ENCODE measurements around the gene DOC2A. TPM values are rescaled to one million over a fixed set of nuclear protein-coding genes. Genes with fewer than 3 reads are reported as not detected.
A peak's percentile ranks its signal among the peaks of the same experiment; 100 is the strongest.
"Not testable (repeated sequence)": the region's sequence is repeated elsewhere in the genome, so short reads cannot be mapped to it uniquely, and the experiment has no call there.

DOC2A gene
- total and polyA plus RNA-seq, 2 donors, result 0.24 to 1.3 TPM

GRCh38 chr16:30046588-30046987 lies 35.8 kb upstream of the DOC2A start:
- 100% methylated on average over 1 of the region's 1 CpG for WGBS
- no peak for DNase-seq (ENCODE audit: low read depth in 6 of 9, low spot score in 9 of 9)

GRCh38 chr16:30046178-30046577 lies 35.4 kb upstream of the DOC2A start:
- WGBS, result 90% methylated on average over 8 of the region's 8 CpGs
- Histone ChIP-seq H3K9me3 (ENCODE audit: control insufficient read depth in 2 of 2, insufficient read depth in 1 of 2, low read length in 1 of 2) (peaks cover 0 to 5% of the 10 kb centered on the region in 2 donors), H3K27me3 (ENCODE audit: control insufficient read depth in 2 of 2, insufficient read depth in 1 of 2, low read length in 1 of 2) (no peaks in the 10 kb centered on the region), H3K27ac (ENCODE audit: low read depth in 1 of 2, low read length in 1 of 2) (no peak overlapping the region), H3K4me1 (ENCODE audit: control insufficient read depth in 2 of 2, insufficient read depth in 2 of 2, low read length in 2 of 2) (no peaks in the 10 kb centered on the region), H3K4me3 (ENCODE audit: low read length in 2 of 2) (no peak overlapping the region), H3K36me3 (ENCODE audit: control insufficient read depth in 2 of 2, insufficient read depth in 2 of 2, low read length in 1 of 2) (no peaks in the 10 kb centered on the region)
- DNase-seq (ENCODE audit: low read depth in 6 of 9, low spot score in 9 of 9), result no peak

More at GRCh38 chr16:30046588-30046987, 35.8 kb upstream of the DOC2A start:
- Histone ChIP-seq H3K27ac (ENCODE audit: low read depth in 1 of 2, low read length in 1 of 2) (no peak overlapping the region), H3K4me3 (ENCODE audit: low read length in 2 of 2) (no peak overlapping the region), H3K4me1 (ENCODE audit: control insufficient read depth in 2 of 2, insufficient read depth in 2 of 2, low read length in 2 of 2) (peaks cover 0 to 2% of the 10 kb centered on the region in 2 donors), H3K36me3 (ENCODE audit: control insufficient read depth in 2 of 2, insufficient read depth in 2 of 2, low read length in 1 of 2) (no peaks in the 10 kb centered on the region), H3K9me3 (ENCODE audit: control insufficient read depth in 2 of 2, insufficient read depth in 1 of 2, low read length in 1 of 2) (peaks cover 0 to 5% of the 10 kb centered on the region in 2 donors), H3K27me3 (ENCODE audit: control insufficient read depth in 2 of 2, insufficient read depth in 1 of 2, low read length in 1 of 2) (no peaks in the 10 kb centered on the region)

- Histone ChIP-seq H3K4me1 (ENCODE audit: control insufficient read depth in 2 of 2, insufficient read depth in 2 of 2, low read length in 2 of 2) (no peaks in the 10 kb centered on the region), H3K9me3 (ENCODE audit: control insufficient read depth in 2 of 2, insufficient read depth in 1 of 2, low read length in 1 of 2) (peaks cover 0 to 5% of the 10 kb centered on the region in 2 donors), H3K27me3 (ENCODE audit: control insufficient read depth in 2 of 2, insufficient read depth in 1 of 2, low read length in 1 of 2) (no peaks in the 10 kb centered on the region), H3K27ac (ENCODE audit: low read depth in 1 of 2, low read length in 1 of 2) (no peak overlapping the region), H3K36me3 (ENCODE audit: control insufficient read depth in 2 of 2, insufficient read depth in 2 of 2, low read length in 1 of 2) (no peaks in the 10 kb centered on the region), H3K4me3 (ENCODE audit: low read length in 2 of 2) (no peak overlapping the region)
- DNase-seq (ENCODE audit: low read depth in 6 of 9, low spot score in 9 of 9), result peak in 1 of 9 donors; percentile 49
- 41% methylated on average over 5 of the region's 5 CpGs for WGBS
These were observed 31.0 kb upstream of the DOC2A start for GRCh38 chr16:30041841-30042240.

- H3K27ac ChIP-seq (ENCODE audit: low read depth in 1 of 2, low read length in 1 of 2); H3K9me3 ChIP-seq (ENCODE audit: control insufficient read depth in 2 of 2, insufficient read depth in 1 of 2, low read length in 1 of 2); H3K4me1 ChIP-seq (ENCODE audit: control insufficient read depth in 2 of 2, insufficient read depth in 2 of 2, low read length in 2 of 2); H3K4me3 ChIP-seq (ENCODE audit: low read length in 2 of 2); H3K36me3 ChIP-seq (ENCODE audit: control insufficient read depth in 2 of 2, insufficient read depth in 2 of 2, low read length in 1 of 2); H3K27me3 ChIP-seq (ENCODE audit: control insufficient read depth in 2 of 2, insufficient read depth in 1 of 2, low read length in 1 of 2); DNase-seq (ENCODE audit: low read depth in 6 of 9, low spot score in 9 of 9): not testable (repeated sequence)
- 96% methylated on average over 5 of the region's 5 CpGs for WGBS
These were observed 29.9 kb upstream of the DOC2A start for GRCh38 chr16:30040690-30041089.

- no peak overlapping the region for H3K27ac ChIP-seq (ENCODE audit: low read depth in 1 of 2, low read length in 1 of 2)
- peaks cover 0 to 9% of the 10 kb centered on the region in 2 donors for H3K27me3 ChIP-seq (ENCODE audit: control insufficient read depth in 2 of 2, insufficient read depth in 1 of 2, low read length in 1 of 2)
- H3K36me3 ChIP-seq (ENCODE audit: control insufficient read depth in 2 of 2, insufficient read depth in 2 of 2, low read length in 1 of 2), result no peaks in the 10 kb centered on the region
- H3K9me3 ChIP-seq (ENCODE audit: control insufficient read depth in 2 of 2, insufficient read depth in 1 of 2, low read length in 1 of 2), result no peaks in the 10 kb centered on the region
- DNase-seq (ENCODE audit: low read depth in 6 of 9, low spot score in 9 of 9), result no peak
- 30% methylated on average over 5 of the region's 5 CpGs for WGBS
- no peak overlapping the region for H3K4me3 ChIP-seq (ENCODE audit: low read length in 2 of 2)
- H3K4me1 ChIP-seq (ENCODE audit: control insufficient read depth in 2 of 2, insufficient read depth in 2 of 2, low read length in 2 of 2), result no peaks in the 10 kb centered on the region
These were observed 29.4 kb upstream of the DOC2A start for GRCh38 chr16:30040221-30040620.

- Histone ChIP-seq H3K27ac (ENCODE audit: low read depth in 1 of 2, low read length in 1 of 2) (no peak overlapping the region), H3K4me1 (ENCODE audit: control insufficient read depth in 2 of 2, insufficient read depth in 2 of 2, low read length in 2 of 2) (peaks cover 0 to 10% of the 10 kb centered on the region in 2 donors), H3K4me3 (ENCODE audit: low read length in 2 of 2) (no peak overlapping the region), H3K36me3 (ENCODE audit: control insufficient read depth in 2 of 2, insufficient read depth in 2 of 2, low read length in 1 of 2) (peaks cover 0 to 2% of the 10 kb centered on the region in 2 donors), H3K27me3 (ENCODE audit: control insufficient read depth in 2 of 2, insufficient read depth in 1 of 2, low read length in 1 of 2) (peaks cover 32 to 59% of the 10 kb centered on the region in 2 donors), H3K9me3 (ENCODE audit: control insufficient read depth in 2 of 2, insufficient read depth in 1 of 2, low read length in 1 of 2) (peaks cover 0 to 6% of the 10 kb centered on the region in 2 donors)
- 85% methylated on average over 7 of the region's 7 CpGs for WGBS
- no peak for DNase-seq (ENCODE audit: low read depth in 6 of 9, low spot score in 9 of 9)
These were observed 22.4 kb upstream of the DOC2A start for GRCh38 chr16:30033270-30033669.

- Histone ChIP-seq H3K27ac (ENCODE audit: low read depth in 1 of 2, low read length in 1 of 2) (no peak overlapping the region), H3K36me3 (ENCODE audit: control insufficient read depth in 2 of 2, insufficient read depth in 2 of 2, low read length in 1 of 2) (peaks cover 0 to 2% of the 10 kb centered on the region in 2 donors), H3K27me3 (ENCODE audit: control insufficient read depth in 2 of 2, insufficient read depth in 1 of 2, low read length in 1 of 2) (peaks cover 37 to 69% of the 10 kb centered on the region in 2 donors), H3K4me1 (ENCODE audit: control insufficient read depth in 2 of 2, insufficient read depth in 2 of 2, low read length in 2 of 2) (peaks cover 0 to 10% of the 10 kb centered on the region in 2 donors), H3K4me3 (ENCODE audit: low read length in 2 of 2) (no peak overlapping the region), H3K9me3 (ENCODE audit: control insufficient read depth in 2 of 2, insufficient read depth in 1 of 2, low read length in 1 of 2) (peaks cover 0 to 10% of the 10 kb centered on the region in 2 donors)
- peak in 7 of 9 donors; percentile 49 to 82 (median 59) for DNase-seq (ENCODE audit: low read depth in 6 of 9, low spot score in 9 of 9)
- 37% methylated on average over 12 of the region's 12 CpGs for WGBS
These were observed 21.4 kb upstream of the DOC2A start for GRCh38 chr16:30032083-30032819.

- Histone ChIP-seq H3K36me3 (ENCODE audit: control insufficient read depth in 2 of 2, insufficient read depth in 2 of 2, low read length in 1 of 2) (peaks cover 0 to 2% of the 10 kb centered on the region in 2 donors), H3K4me3 (ENCODE audit: low read length in 2 of 2) (no peak overlapping the region), H3K9me3 (ENCODE audit: control insufficient read depth in 2 of 2, insufficient read depth in 1 of 2, low read length in 1 of 2) (peaks cover 0 to 10% of the 10 kb centered on the region in 2 donors), H3K27me3 (ENCODE audit: control insufficient read depth in 2 of 2, insufficient read depth in 1 of 2, low read length in 1 of 2) (peaks cover 37 to 76% of the 10 kb centered on the region in 2 donors), H3K27ac (ENCODE audit: low read depth in 1 of 2, low read length in 1 of 2) (no peak overlapping the region), H3K4me1 (ENCODE audit: control insufficient read depth in 2 of 2, insufficient read depth in 2 of 2, low read length in 2 of 2) (peaks cover 0 to 10% of the 10 kb centered on the region in 2 donors)
- no peak for DNase-seq (ENCODE audit: low read depth in 6 of 9, low spot score in 9 of 9)
- WGBS, result 28% methylated on average over 11 of the region's 11 CpGs
These were observed 20.7 kb upstream of the DOC2A start for GRCh38 chr16:30031477-30031918.

GRCh38 chr16:30030841-30031413 lies 20.1 kb upstream of the DOC2A start, which contains the start of gene TLCD3B:
TLCD3B (minus strand) TSS chr16:30031271; CDS start chr16:30030527, 744 bp downstream.
- WGBS, result 1% methylated on average over 27 of the region's 27 CpGs
- peaks cover 0 to 10% of the 10 kb centered on the region in 2 donors for H3K4me1 ChIP-seq (ENCODE audit: control insufficient read depth in 2 of 2, insufficient read depth in 2 of 2, low read length in 2 of 2)
- peaks cover 0 to 2% of the 10 kb centered on the region in 2 donors for H3K36me3 ChIP-seq (ENCODE audit: control insufficient read depth in 2 of 2, insufficient read depth in 2 of 2, low read length in 1 of 2)
- peaks cover 37 to 77% of the 10 kb centered on the region in 2 donors for H3K27me3 ChIP-seq (ENCODE audit: control insufficient read depth in 2 of 2, insufficient read depth in 1 of 2, low read length in 1 of 2)
- peak within 1 kb of the TSS in 1 of 2 donors; percentile 25 for H3K4me3 ChIP-seq (ENCODE audit: low read length in 2 of 2)
- H3K27ac ChIP-seq (ENCODE audit: low read depth in 1 of 2, low read length in 1 of 2), result no peak within 1 kb of the TSS
- DNase-seq (ENCODE audit: low read depth in 6 of 9, low spot score in 9 of 9), result no peak
- H3K9me3 ChIP-seq (ENCODE audit: control insufficient read depth in 2 of 2, insufficient read depth in 1 of 2, low read length in 1 of 2), result peaks cover 0 to 10% of the 10 kb centered on the region in 2 donors

All from thymus (tissue), 11 donors.